AG10803 (cell line): ENCODE data around the gene PPP6C.
"Not testable (repeated sequence)": the region's sequence is repeated elsewhere in the genome, so short reads cannot be mapped to it uniquely, and the experiment has no call there.

Source experiments
- DNase-seq: peaks from one replicate; pipeline ENCODE4 v3.0.0; 2010; ENCODE audit warnings: low read depth
- H3K4me3 ChIP-seq: 2 replicates; pipeline ENCODE4 v1.5.1; 2011; ENCODE audit warnings: mild to moderate bottlenecking, low read length, control low read depth
- TF ChIP-seq, protein P1 (sequence below): conservative IDR thresholded peaks from 2 replicates; pipeline ENCODE4 v1.5.1; 2011; ENCODE audit warnings: mild to moderate bottlenecking, low read length, control low read depth, inconsistent platforms

The PPP6C gene

GRCh38 chr9:125227761-125228160 is 38.2 kb upstream of the PPP6C start:
- DNase-seq = no peak
- TF ChIP-seq, protein P1, sequence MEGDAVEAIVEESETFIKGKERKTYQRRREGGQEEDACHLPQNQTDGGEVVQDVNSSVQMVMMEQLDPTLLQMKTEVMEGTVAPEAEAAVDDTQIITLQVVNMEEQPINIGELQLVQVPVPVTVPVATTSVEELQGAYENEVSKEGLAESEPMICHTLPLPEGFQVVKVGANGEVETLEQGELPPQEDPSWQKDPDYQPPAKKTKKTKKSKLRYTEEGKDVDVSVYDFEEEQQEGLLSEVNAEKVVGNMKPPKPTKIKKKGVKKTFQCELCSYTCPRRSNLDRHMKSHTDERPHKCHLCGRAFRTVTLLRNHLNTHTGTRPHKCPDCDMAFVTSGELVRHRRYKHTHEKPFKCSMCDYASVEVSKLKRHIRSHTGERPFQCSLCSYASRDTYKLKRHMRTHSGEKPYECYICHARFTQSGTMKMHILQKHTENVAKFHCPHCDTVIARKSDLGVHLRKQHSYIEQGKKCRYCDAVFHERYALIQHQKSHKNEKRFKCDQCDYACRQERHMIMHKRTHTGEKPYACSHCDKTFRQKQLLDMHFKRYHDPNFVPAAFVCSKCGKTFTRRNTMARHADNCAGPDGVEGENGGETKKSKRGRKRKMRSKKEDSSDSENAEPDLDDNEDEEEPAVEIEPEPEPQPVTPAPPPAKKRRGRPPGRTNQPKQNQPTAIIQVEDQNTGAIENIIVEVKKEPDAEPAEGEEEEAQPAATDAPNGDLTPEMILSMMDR = no peak
- H3K4me3 ChIP-seq = no peak overlapping the region

DNA sequence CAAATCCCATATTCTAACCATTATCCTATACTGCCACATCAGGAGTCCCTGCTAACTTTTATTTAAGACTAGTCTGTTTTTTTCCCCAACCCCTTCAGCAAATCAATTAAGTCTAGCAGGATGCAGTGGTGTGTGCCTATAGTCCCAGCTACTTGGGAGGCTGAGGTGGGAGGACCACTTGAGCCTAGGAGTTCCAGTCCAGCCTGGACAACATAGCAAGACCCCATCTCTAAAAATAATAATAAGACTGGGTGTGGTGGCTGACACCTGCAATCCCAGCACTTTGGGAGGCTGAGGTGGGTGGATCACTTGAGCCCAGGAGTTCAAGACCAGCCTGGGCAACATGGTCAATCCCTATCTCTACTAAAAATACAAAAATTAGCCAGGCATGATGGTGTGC is 35.3 kb upstream of the PPP6C start:
- not testable (repeated sequence) for DNase-seq, H3K4me3 ChIP-seq

DNA sequence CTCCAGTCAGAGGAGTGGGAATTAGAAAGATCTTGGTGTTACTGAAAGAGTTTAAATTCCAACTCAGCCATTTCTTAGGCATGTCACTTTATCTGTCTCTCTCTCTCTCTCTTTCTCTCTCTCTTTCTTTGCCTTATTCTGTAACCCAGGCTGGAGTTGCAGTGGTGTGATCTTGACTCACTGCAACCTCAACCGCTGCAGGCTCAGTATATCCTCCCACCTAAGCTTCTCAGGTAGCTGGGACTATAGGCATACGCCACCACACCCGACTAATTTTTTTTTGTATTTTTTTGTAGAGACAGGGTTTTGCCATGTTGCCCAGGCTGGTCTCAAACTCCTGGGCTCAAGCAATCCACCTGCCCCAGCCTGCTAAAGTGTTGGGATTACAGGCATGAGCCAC is 29.0 kb upstream of the PPP6C start:
- TF ChIP-seq, protein P1 = no peak
- no peak overlapping the region for H3K4me3 ChIP-seq
- DNase-seq = no peak

- H3K4me3 ChIP-seq = no peak overlapping the region
- TF ChIP-seq, protein P1 = no peak
- no peak for DNase-seq
These were observed 24.6 kb upstream of the PPP6C start for GRCh38 chr9:125214186-125214585.

GRCh38 chr9:125204477-125204876 is 14.9 kb upstream of the PPP6C start:
- DNase-seq = no peak
- H3K4me3 ChIP-seq = no peak overlapping the region
- TF ChIP-seq, protein P1 = no peak

GRCh38 chr9:125202846-125203618 is 13.4 kb upstream of the PPP6C start:
- peak; percentile 31 for DNase-seq
- TF ChIP-seq, protein P1 = no peak; the same call in 1 of the 2 replicates
- no peak overlapping the region for H3K4me3 ChIP-seq

- TF ChIP-seq, protein P1 = no peak
These were observed 10.8 kb upstream of the PPP6C start, which contains the start of gene RABEPK for GRCh38 chr9:125200216-125201047. RABEPK (plus strand) TSS chr9:125200542; CDS start chr9:125203014, 2,472 bp downstream.

GRCh38 chr9:125195591-125195990 is 6.0 kb upstream of the PPP6C start:
- not testable (repeated sequence) for DNase-seq, H3K4me3 ChIP-seq

More at GRCh38 chr9:125200216-125201047, 10.8 kb upstream of the PPP6C start, which contains the start of gene RABEPK:
- peak within 1 kb of the TSS; percentile 87 for H3K4me3 ChIP-seq
- DNase-seq = peak; percentile 95

DNA sequence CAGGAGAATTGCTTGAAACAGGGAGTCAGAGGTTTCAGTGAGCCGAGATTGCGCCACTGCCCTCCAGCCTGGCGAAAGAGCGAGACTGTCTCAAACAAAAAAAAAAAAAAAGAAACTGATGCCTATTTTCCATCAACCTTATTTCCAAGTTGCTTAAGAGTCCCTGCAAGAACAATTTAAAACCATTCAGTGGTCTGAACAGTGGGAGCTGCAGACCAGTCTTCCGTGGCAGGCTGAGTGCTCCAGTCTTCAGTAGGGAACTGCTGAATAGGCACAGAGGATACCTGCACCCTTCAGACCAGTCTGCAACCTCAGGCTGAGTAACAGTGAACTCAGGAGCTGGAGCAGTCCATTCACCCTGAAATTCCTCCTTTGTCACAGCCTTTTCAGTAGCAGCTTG is 4.9 kb upstream of the PPP6C start:
- not testable (repeated sequence) for DNase-seq, H3K4me3 ChIP-seq
